Posterior vena cava (tissue), 2 donors: Measurements from ENCODE around the gene HIVEP1. TPM values are rescaled to one million over a fixed set of nuclear protein-coding genes. Genes with fewer than 3 reads are reported as not detected.

Experiments
- DNase-seq: peaks from one replicate; pipeline ENCODE4 v3.0.0-alpha.2; 2020; ENCODE audit warnings: low spot score
- intact Hi-C, 2 donors: fragments of 100-400 bp; cut with DNase I; formaldehyde crosslinking; loops; one replicate each; pipeline versions ENCODE4 v1.14.1 to v1.14.2; 2022 to 2023
- total RNA-seq, 2 donors: library from RNA; stranded (reverse); fragmentation: NEBNext Ultra II Directional; extraction: Animal tissue kit (Norgen Biotek cat#: 25700); gene quantifications; one replicate each; pipeline ENCODE4 v1.2.1, GENCODE V29; 2021
- donor health status: DM: yes; HTN: yes; CAD: no.
- donor health status: DM: yes; HTN: yes; CAD: no.

Gene HIVEP1
- total RNA-seq, 2 donors from 2014 or later, result 29.0 to 35.2 TPM

DNA sequence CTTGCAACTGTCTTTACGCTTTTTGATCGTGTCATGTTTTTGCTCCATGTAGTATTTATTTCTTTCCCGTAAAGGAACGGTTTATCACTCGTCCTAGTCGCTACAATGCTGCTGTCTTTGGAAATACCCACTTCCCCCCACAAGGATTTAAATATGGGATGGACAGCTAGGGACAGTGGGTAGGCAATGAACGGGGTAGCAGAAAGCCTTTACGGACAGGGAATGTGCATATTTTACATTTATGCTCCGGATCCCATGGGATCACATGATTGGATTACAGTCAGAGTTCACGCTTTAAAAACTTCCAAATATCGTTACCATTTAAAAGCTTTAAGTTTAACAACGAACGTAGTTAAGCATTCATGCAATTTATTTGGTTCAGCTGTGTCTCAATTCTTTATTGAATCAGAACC is 1.2 kb downstream of the HIVEP1 start:
- intact Hi-C loops, result loop anchor here in 1 of 2 donors (5.0 kb wide), 1 partner anchor 251 kb away; no protein-coding TSS in a partner anchor
- DNase-seq, result no peak

DNA sequence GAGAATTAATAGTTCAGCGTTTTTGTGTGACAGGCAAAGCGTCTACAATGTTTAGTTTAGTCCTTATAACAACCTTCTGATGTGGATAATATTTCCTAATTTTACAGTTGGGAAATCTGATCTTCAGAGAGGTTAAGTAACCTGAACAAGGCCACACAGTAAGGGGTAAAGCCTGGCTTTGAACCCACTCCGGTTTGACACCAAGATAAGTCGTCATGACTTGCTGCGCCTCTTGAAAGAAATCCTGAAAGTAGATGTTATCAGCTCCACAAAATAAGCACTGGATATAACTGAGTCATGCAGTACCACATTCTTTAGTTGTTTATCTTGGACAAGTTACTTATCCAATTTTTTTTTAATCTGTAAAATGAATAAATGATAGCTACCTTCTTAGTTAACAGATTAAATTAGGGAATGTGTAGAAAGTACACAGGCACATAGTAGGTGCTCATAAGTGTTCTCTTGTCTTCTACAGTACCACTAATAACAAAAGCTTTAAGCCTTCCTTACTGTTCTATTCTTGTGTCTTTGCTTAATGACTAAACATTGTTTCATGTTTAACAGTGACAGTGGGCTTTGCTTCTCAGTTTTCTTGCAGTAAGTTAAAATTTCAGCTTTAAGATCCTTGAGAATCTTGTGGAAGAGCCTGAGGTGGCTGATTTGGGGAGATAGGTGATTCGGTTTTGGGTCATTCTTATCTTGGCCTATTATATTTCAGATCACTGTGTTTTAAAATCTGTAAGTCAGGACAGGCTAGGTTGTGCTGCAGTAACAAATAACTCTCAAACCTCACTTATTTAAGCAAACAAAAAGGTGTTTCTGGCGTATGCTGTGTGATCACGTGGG is 2.1 kb downstream of the HIVEP1 start:
- intact Hi-C loops, result loop anchor here in 1 of 2 donors (5.0 kb wide), 1 partner anchor 252 kb away; no protein-coding TSS in a partner anchor
- DNase-seq, result no peak

DNA sequence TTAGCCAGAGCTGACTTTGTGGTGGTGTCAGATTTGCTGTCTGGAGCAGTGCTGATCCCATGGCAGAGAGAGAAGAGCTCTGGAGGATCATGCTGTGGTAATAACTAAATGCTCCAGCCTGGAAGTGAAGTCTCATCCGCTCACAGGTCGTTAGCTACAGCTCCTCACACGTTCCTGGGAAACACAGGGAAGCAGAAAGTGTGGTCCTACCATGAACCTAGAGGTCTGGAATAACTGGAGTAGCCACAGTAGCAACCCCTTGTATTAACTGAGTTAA is 2.7 kb downstream of the HIVEP1 start:
- intact Hi-C loops, result loop anchor here in 1 of 2 donors (5.0 kb wide), 1 partner anchor 253 kb away; no protein-coding TSS in a partner anchor

DNA sequence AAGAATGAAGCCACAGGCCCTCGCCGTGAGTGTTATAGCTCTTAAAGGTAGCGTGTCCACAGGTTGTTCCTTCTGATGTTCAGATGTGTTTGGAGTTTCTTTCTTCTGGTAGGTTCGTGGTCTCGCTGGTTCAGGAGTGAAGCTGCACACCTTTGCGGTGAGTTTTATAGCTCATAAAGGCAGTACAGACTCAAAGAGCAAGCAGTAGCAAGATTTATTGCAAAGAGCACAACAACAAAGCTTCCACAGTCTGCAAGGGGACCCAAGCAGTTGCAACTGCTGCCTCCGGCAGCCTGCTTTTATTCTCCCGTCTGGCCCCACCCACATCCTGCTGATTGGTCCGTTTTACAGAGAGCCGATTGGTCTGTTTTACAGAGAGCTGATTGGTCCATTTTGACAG is 5.2 kb downstream of the HIVEP1 start:
- intact Hi-C loops, result no loop called here

More for the DNA sequence above, 2.7 kb downstream of the HIVEP1 start:
- no peak for DNase-seq

DNA sequence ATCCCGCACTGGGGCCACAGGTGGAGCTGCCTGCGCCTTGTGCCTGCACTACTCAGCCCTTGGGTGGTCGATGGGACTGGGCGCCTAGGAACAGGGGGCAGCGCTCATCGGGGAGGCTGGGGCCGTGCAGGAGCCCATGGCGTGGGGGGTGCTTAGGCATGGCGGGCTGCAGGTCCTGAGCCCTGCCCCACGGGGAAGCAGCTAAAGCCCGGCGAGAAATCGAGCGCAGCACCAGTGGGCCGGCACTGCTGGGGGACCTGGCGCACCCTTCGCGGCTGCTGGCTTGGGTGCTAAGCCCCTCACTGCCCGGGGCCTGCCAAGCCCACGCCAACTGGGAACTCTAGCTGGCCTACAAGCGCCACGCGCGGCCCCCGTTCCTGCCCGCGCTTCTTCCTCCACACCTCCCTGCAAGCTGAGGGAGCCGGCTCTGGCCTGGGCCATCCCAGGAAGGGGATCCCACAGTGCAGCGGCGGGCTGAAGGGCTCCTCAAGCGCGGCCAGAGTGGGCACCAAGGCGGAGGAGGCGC is 5.8 kb downstream of the HIVEP1 start:
- intact Hi-C loops, result no loop called here
- DNase-seq, result no peak

More for the DNA sequence above, 5.2 kb downstream of the HIVEP1 start:
- DNase-seq, result no peak

DNA sequence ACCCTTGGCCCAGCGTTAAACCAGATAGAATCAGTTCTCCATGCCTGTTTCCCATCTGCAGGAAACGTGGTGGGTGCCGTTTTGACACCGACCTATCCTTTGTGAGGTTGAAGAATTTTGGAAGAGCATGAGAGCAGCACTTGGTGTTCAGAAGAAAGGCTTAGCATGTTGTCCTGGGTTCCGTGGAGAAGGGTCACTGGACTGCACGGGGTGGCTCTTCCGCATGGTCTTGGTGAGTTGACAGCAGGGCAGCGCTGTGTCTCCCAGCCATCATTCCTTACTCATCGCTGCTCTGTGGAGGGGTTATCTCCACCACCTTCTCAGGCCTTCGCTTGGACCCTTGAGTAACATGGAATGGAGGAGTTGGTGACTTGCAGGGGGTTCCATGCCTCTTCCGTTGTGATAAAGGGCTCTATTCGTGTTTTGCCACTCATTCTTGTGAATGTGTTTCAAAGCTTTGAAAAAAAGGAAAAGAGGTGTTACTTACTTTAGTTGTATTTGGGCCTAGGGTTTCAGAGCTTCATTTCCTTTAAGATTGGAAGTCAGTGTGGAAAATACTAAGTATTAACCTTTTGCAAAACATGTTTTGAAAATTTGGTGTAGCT is 8.2 kb downstream of the HIVEP1 start:
- intact Hi-C loops, result no loop called here
- no peak for DNase-seq

DNA sequence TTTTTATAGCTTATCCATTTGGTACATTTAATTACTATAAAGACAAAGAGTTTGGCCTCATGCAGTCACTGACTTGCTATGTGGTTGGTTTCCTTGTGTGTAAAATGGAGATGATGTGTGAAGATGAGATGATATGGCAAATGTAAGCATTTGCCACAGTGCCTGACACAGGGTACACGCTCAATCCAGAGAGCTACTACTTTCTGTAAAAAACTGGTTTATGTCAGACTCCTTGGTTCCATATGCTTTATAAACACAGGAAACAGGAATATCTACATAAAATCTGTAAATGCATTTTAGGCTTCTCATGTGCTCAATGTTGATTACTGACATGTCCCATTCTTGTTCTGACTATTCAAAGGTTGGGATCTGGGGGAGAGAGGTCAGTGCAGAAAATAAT is 10.4 kb downstream of the HIVEP1 start:
- intact Hi-C loops, result no loop called here
- no peak for DNase-seq

DNA sequence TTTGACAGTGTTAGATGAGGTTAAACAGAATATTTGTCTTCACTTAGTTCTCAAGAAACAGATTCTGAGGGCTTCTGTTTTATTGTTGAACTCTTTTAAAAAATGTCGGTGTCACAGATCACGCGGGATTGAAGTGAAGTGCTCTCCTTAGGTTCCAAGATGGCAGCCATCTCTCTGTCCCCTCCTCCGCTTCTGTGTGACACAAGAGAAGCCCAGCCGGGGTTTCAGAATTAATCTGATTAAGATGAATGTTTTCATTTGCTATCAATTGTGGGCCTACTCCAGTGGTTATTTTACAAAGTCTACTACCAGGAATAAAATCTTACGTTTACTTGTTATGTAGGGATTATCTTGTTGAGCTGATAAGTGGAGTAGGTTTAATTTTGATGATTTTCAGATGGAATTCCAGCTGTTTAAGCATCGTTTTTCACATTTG is 10.9 kb downstream of the HIVEP1 start:
- DNase-seq, result no peak
- intact Hi-C loops, result no loop called here

DNA sequence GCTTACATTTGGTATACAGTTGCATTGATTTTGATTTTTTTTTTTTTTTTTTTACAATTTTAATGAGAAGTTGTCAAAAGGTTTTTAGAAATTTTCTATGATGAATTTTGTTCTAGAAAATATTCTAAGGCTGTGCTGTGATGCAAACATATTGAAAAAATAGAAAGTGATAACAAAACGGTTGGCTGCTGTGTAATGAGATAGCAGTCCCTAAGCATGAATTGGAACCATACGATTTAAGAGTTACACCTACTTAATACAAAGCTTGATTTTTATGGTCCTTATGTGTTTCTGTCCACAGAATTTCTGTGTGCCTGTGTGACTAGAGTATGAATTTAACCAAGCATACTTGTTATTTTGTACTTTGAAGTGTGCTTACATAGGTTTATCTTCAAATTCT is 12.1 kb downstream of the HIVEP1 start:
- no peak for DNase-seq
- intact Hi-C loops, result no loop called here

DNA sequence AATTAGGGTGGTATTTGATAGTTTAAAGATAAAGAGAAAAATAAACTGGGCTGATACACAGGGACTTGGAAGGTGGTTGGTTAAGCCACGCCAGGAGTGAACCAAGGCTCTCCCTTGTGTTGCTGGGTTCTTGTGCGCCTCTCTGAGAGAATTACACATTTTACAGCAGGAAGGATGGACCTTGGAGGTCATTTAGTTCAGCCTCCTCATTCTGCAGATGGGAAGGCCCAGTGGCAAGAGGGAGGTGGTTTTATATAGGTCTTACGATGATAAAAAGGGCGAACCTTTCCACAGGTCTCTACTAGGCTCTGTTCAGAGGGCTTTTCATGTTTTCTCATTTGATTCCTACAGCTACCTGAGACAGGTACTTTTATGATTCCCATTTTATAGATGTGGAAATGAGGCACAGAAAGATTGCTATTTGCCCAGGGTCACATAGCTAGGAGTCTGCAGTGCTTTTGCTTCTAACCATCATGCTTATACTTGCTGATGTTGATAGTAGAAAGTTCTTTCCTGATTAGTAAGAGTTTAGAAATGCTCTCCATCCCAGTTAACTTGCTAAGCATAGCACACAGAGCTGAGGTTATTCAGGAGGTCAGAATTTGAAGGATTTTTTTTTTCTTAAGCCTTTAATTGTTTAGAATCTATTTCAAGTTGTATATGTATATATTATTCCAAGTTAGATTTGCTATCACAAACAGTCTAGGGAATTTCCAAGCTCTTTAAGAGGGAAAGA is 12.8 kb downstream of the HIVEP1 start:
- intact Hi-C loops, result no loop called here
- DNase-seq, result no peak

DNA sequence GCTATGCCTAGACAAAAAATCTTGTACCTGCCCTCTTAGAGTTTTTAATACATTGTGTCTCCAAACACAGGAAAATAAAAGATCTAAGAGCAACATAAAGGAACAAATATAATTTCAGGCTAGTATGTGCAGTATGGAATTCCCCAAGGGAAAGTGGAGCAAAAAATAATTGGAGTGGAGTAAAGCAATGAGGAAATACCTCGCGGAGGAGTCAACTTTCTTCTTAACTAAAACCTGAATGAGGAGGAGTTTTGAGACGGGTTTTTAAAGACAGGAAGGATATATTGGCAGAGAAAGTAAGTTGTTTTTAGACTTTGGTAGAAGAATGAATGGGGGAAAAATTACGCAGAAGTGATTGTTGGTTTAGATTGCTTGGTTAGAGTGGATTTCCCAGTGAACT is 14.0 kb downstream of the HIVEP1 start:
- no peak for DNase-seq
- intact Hi-C loops, result no loop called here

DNA sequence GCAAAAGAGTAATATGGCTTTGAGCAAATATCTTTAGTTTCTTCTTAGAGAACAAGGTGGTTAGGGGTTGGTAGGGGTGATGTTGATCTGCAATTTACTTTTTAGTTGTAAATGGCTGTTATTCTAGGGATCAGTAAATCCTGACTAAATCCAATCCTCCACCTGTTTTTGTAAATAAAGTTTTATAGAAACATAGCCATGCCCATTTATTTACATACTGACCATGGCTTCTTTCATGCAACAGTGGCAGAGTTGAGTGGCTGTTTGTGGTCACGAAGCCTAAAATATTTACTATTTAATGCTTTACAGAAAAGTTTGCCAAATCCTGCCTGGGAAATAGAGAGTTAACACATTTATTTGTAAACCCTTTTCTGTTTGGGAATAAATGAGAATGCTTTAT is 14.7 kb downstream of the HIVEP1 start:
- DNase-seq, result no peak
- intact Hi-C loops, result no loop called here

DNA sequence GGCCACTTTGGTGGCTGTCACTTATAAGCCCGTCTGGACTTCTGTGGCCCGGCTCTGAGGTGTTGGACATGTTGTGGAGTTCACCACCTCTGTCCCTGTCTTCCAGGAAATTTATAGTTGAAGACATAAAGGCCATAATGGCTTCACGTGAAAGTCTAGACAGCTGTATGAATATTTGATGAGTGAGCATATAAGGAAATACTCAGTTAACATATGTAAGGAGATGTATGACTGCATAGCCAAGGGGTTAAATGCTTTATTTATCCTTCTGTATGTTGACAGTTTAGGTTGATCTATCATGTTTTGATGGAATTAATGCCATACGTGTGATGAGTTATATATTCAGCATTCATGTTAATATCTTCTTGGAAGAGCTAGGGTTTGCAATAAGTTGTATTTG is 16.1 kb downstream of the HIVEP1 start:
- intact Hi-C loops, result no loop called here
- no peak for DNase-seq

DNA sequence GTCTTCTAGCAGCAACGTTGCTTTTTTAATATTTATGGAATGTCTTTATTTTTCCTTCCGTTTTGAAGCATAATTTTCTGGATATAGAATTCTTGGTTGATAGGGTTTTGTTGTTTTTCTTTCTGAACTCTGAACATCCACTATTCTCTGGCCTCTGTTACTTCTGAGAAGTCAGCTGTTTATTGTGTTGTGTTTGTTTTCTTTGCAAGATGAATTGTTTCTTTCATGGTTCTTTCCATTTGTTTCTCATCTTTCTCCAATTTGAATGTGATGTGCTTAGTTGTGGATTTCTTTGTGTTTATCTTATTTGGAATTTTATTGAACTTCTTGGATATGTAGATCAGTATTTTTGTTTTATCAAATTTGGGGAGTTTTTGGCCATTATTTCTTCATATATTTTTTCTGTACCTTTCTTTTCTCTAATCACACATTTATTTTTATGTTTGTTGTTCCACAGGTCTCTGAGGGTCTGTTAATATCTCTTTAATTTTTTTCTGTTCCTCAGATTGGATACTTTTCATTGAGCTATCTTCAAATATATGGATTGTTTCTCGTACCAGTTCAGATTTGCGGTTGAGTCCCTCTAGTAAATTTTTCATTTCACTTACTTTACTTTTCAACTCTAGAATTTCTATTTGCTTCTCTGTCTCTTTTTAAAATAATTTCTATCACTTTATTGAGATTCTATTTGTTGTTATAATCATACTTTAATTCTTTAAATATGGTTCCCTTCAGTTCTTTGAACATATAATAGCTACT is 18.0 kb downstream of the HIVEP1 start:
- intact Hi-C loops, result no loop called here
- no peak for DNase-seq

DNA sequence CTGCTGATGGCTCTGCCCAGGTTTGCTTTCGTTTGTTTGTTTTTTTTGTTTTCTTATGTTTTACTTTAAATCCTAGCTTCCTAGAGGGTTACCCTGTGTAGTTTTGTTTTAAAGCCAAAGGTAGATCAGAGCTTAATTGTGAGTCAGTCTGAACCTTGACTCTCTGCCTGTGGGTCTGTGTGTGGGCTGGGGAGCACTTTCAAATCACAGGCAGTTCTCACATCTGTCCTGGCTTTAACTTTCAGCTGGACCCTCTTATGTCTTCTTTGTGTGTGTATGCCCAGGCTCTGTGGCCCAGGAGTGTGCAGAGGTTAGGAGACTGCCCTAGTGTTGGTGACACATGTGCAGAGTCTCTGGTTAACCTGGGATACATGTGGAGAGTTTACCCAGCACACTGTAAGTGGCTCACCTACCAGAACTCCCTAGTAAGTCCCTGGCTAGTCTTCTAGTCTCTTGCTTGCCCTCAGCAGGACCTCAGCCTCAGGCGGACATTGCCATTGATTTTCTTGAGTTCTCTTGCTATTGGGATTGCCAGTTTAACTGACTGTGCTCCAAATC is 19.0 kb downstream of the HIVEP1 start:
- intact Hi-C loops, result no loop called here
- DNase-seq, result no peak

DNA sequence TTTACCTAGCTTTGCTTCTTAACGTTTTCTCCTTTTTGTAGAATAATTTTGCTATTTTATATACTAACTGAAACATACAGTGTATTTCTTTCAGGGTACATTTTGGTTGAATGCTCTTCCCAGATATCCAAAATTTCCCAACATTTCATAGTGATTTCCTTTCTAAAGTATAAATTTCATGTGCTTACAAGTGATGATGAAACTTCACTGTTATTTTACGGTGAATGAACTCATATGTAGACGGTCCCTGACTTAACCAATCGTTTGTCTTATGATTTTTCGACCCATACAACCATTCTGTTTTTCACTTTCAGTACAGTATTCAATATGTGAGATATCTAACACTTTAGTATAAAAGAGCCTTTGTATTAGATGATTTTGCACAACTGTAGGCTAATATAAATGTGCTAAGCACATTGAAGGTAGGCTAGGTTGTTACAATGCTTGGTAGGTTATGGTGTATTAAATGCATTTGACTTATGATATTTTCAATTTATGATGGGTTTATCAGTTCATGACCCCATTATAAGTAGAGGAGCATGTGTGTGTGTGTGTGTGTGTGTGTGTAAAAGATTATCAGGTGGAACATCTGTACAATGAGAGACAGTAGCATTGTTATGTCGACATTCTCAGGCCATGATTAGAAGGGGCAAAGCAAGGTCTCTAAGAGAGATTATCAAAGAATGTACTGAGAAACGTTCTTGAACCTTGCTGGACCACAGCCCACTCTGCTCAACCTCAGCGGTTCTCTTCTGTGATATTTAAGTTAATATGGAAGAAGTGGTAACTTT is 20.9 kb downstream of the HIVEP1 start:
- intact Hi-C loops, result no loop called here
- DNase-seq, result no peak

DNA sequence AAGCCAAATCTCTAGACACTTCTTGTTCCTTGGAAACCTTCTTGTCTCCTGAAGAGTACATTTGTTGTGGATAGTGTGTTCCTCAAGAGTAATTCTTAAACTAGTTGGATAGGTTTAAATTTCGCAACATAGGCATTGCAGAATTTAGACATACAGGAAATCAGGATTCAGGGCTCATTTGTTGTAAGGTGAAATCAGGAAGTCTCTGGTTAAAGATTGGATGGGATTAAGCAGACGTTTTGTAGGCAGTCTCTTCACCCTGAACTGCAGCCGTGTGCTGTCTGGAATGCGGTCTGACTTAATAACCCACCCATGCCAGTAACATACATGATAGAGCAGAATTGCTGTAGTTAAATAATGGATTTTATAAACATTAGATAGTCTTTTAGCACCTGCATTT is 21.7 kb downstream of the HIVEP1 start:
- intact Hi-C loops, result no loop called here
- DNase-seq, result no peak

DNA sequence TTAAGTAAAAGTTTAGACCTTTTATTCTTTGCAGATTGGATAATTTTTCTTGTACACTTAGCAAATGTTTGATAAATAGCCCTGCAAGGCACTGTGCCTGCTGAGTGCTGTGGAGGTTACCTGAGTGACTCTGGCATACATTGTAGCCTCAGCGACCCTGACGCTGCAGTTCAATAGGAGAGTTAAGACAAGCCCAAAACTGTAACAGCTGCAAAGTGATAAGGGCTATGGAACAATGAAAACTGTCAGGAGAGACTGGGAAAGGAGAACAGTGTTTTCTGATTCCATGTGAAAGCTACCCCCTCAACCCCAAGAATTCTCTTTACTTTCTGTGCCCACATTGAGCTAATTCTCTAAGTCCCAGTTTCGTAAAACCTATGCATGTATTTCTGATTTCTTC is 22.2 kb downstream of the HIVEP1 start:
- no peak for DNase-seq
- intact Hi-C loops, result no loop called here
